ENCODE results near the gene QPRT.
"Not testable (repeated sequence)": the region's sequence is repeated elsewhere in the genome, so short reads cannot be mapped to it uniquely, and the experiment has no call there.

The QPRT gene

GRCh38 chr16:29663016-29663806 is 15.8 kb upstream of the QPRT start, which contains the start of gene SPN:
TSS of gene SPN (plus strand) at chr16:29663247. CDS start at chr16:29663729, 482 bp downstream.
- no peak for DNase-seq

- DNase-seq: no peak
These were observed 15.2 kb upstream of the QPRT start for GRCh38 chr16:29663807-29664090.

GRCh38 chr16:29664091-29664921 is 14.7 kb upstream of the QPRT start:
- no peak for DNase-seq

GRCh38 chr16:29665294-29666077 is 13.5 kb upstream of the QPRT start:
- no peak for DNase-seq

- not testable (repeated sequence) for DNase-seq
These were observed 11.7 kb upstream of the QPRT start for GRCh38 chr16:29667322-29667610.

GRCh38 chr16:29667755-29668154 is 11.2 kb upstream of the QPRT start:
- no peak for DNase-seq

GRCh38 chr16:29668267-29668666 is 10.7 kb upstream of the QPRT start:
- DNase-seq: no peak

GRCh38 chr16:29673501-29673900 is 5.5 kb upstream of the QPRT start:
- DNase-seq: no peak

GRCh38 chr16:29674188-29674587 is 4.8 kb upstream of the QPRT start:
- no peak for DNase-seq

- DNase-seq: no peak
These were observed 3.0 kb upstream of the QPRT start for GRCh38 chr16:29675811-29676643.

- no peak for DNase-seq
These were observed 1.8 kb upstream of the QPRT start for GRCh38 chr16:29676989-29677785.

- no peak for DNase-seq
These were observed 1.2 kb downstream of the QPRT start for GRCh38 chr16:29680180-29680598.

GRCh38 chr16:29683543-29684090 is 4.6 kb downstream of the QPRT start:
- no peak for DNase-seq

GRCh38 chr16:29684679-29685078 is 5.7 kb downstream of the QPRT start:
- DNase-seq: no peak

- DNase-seq: no peak
These were observed 7.9 kb downstream of the QPRT start for GRCh38 chr16:29686740-29687332.

- no peak for DNase-seq
These were observed 8.8 kb downstream of the QPRT start for GRCh38 chr16:29687755-29688154.

GRCh38 chr16:29688172-29688571 is 9.2 kb downstream of the QPRT start:
- DNase-seq: no peak

GRCh38 chr16:29689490-29690351 is 10.7 kb downstream of the QPRT start:
- DNase-seq: not testable (repeated sequence)

- DNase-seq: not testable (repeated sequence)
These were observed 13.6 kb downstream of the QPRT start for GRCh38 chr16:29692606-29693005.

All from NCI-H774 (cell line).